Right atrium auricular region (tissue), 2 donors: ENCODE results near the gene PGAM2. TPM values are rescaled to one million over a fixed set of nuclear protein-coding genes. Genes with fewer than 3 reads are reported as not detected.

Experiments
- DNase-seq: peaks from one replicate; pipeline ENCODE4 v3.0.0-alpha.2; 2019; ENCODE audit warnings: low spot score
- H3K27ac ChIP-seq, 2 donors: fragments of 200-600 bp; sonication (generic); 1 replicate in 1 of 2; 2 replicates in 1 of 2; pipeline ENCODE4 v1.5.1; 2016 to 2019
- H3K27me3 ChIP-seq, 2 donors: fragments of 200-600 bp; sonication (generic); one replicate each; pipeline versions ENCODE4 v1.5.1 to v1.6.0; 2017 to 2019
- H3K36me3 ChIP-seq: fragments of 200-600 bp; sonication (generic); one replicate; pipeline ENCODE4 v1.5.1; 2016
- H3K4me1 ChIP-seq, 2 donors: fragments of 200-600 bp; sonication (generic); one replicate each; pipeline versions ENCODE4 v1.5.1 to v1.6.0; 2017 to 2019
- H3K4me3 ChIP-seq, 2 donors: fragments of 200-600 bp; sonication (generic); 1 replicate in 1 of 2; 2 replicates in 1 of 2; pipeline ENCODE4 v1.5.1; 2017 to 2019; ENCODE audit warnings: mild to moderate bottlenecking in 1 of 2, moderate library complexity in 1 of 2
- H3K9me3 ChIP-seq, 2 donors: fragments of 200-600 bp; sonication (generic); one replicate each; pipeline ENCODE4 v1.5.1; 2019
- total RNA-seq, 2 donors: library from RNA; depleted of rRNA; stranded (reverse); fragments of >200 nt; gene quantifications; one replicate each; pipeline ENCODE4 v1.1.0, GENCODE V29; 2016
- TF ChIP-seq, protein P1 (sequence below), 2 donors: fragments of 200-600 bp; sonication (generic); IDR thresholded peaks; one replicate each; pipeline ENCODE4 v1.5.1; 2019; ENCODE audit warnings: antibody characterized with exemption in 2 of 2

PGAM2 gene
- total RNA-seq, 2 donors from 2014 or later: 680 to 2,809 TPM

DNA sequence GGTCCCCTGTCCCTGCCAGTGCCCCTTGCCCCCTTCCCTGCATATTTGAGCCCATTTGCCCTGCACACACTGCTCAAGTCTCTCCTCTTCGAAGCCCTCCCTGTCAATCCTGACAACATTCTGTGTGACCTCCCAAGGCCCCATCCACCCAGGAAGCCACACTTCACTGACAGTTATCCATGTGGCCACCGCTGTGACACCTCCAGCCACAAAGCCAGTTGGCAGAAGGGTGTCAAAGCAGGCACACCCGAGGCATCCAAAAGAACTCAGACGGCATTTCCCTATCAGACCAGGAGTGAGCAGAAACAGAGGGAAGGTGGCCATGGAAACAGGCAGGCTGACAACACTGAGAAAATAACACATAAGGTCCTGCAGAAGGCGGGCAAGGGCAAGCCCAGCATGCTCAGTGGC lies 12.3 kb upstream of the PGAM2 start:
- DNase-seq: no peak
- H3K27me3 ChIP-seq: no peaks in the 10 kb centered on the region
- peaks cover 68% of the 10 kb centered on the region for H3K36me3 ChIP-seq
- H3K4me3 ChIP-seq: no peak overlapping the region
- peaks cover 0 to 87% of the 10 kb centered on the region in 2 donors for H3K4me1 ChIP-seq
- peak overlapping the region; percentile 92 to 93 for H3K27ac ChIP-seq
- TF ChIP-seq, protein P1, sequence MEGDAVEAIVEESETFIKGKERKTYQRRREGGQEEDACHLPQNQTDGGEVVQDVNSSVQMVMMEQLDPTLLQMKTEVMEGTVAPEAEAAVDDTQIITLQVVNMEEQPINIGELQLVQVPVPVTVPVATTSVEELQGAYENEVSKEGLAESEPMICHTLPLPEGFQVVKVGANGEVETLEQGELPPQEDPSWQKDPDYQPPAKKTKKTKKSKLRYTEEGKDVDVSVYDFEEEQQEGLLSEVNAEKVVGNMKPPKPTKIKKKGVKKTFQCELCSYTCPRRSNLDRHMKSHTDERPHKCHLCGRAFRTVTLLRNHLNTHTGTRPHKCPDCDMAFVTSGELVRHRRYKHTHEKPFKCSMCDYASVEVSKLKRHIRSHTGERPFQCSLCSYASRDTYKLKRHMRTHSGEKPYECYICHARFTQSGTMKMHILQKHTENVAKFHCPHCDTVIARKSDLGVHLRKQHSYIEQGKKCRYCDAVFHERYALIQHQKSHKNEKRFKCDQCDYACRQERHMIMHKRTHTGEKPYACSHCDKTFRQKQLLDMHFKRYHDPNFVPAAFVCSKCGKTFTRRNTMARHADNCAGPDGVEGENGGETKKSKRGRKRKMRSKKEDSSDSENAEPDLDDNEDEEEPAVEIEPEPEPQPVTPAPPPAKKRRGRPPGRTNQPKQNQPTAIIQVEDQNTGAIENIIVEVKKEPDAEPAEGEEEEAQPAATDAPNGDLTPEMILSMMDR (IDR thresholded peaks at IDR 0.05): no peak
- no peaks in the 10 kb centered on the region for H3K9me3 ChIP-seq

DNA sequence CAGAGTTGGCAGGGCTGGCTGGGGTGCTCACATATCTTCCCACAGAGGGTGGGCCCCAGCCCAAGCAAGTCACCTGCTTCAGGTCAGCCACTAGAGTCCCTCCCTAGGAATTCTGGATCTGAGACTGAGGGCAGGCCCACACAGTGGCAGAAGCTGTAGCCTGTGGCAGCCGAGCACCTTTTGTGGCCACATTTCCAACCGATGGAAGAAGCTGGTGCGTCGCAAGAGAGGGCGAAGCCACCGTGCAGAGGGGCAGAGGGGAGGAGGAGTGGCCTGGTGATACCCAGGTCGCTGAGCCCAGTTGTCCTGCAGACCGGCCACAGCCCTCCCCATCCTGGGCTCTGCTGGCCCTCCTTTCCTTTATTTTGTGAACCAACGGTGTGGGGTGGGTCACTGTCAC lies 11.7 kb upstream of the PGAM2 start:
- no peak for DNase-seq
- Histone ChIP-seq H3K27me3 (no peaks in the 10 kb centered on the region), H3K36me3 (peaks cover 70% of the 10 kb centered on the region), H3K4me3 (no peak overlapping the region), H3K27ac (peak overlapping the region; percentile 92 to 93), H3K9me3 (no peaks in the 10 kb centered on the region), H3K4me1 (peaks cover 0 to 94% of the 10 kb centered on the region in 2 donors)
- TF ChIP-seq, protein P1 (IDR thresholded peaks at IDR 0.05): no peak

DNA sequence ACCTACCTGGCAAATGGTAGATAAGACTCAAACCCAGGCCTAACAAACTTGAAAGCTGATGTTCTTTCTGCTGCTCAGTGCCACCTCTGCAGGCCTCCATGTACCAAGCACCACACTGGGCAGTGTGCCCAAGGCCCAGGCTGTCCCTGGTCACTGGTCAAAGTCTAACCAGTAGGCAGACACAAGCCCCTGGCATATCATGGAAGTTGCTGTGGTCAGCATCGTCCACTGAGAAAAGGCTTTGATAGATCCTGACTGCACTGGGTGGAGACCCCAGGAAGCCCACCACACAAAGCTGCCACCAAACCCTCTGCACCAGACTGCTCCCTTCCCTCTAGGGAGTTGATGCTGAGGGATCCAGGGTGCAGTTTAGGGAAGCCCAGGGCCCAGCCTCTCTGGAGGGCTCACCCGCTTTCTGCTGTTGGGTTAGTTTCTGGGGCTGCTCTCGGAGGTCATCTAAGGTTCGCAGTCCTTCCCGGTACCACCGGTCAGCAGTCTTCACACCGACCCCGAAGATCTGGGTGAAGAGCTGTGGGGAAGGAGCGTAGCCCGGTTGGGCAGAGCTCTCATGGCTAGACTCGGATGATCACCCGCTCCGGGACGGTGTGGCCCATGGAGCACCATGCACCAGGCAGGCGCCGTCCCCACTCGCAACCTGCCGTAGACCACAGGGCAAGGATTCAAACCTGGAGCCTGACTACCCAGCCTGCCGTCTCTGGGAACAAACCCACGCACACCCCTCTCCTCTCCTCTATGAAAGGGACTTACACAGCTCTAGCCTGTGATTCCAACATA lies 10.9 kb upstream of the PGAM2 start:
- Histone ChIP-seq H3K27me3 (no peaks in the 10 kb centered on the region), H3K4me1 (peaks cover 0 to 95% of the 10 kb centered on the region in 2 donors), H3K27ac (peak overlapping the region; percentile 92 to 93), H3K9me3 (no peaks in the 10 kb centered on the region), H3K4me3 (no peak overlapping the region), H3K36me3 (peaks cover 70% of the 10 kb centered on the region)
- TF ChIP-seq, protein P1 (IDR thresholded peaks at IDR 0.05): no peak
- DNase-seq: no peak

DNA sequence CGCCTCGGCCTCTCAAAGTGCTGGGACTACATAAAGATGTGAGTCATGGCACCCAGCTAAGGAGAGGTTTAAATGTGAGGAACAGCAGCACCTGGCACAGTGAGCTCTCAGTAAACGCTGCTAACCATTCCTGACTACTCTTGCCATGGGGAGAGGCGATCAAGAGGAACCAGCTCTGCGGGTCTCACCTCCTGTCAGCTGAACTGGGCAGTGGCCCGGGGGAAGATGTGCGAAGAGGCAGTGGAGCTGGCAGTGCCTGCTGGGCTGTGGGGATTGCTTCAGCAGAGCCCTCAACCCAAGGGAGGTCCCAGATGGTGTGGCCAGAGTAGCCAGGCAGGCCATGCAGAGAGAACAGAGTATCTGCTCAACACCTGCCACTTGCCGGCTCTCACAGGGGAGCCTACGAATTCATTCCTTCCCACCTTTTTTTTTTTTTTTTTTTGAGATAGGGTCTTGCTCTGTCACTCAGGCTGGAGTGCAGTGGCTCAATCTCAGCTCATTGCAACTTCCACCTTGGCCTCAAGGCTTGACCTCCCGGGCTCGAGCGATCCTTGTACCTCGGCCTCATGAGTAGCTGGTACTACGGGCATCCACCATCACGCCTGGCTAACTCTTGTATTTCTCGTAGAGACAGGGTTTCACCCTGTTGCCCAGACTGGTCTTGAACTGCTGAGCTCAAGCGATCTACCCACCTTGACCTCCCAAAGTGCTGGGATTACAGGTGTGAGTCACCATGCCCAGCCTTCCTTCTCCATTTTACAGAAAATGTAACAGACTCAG lies 10.1 kb upstream of the PGAM2 start:
- TF ChIP-seq, protein P1 (IDR thresholded peaks at IDR 0.05): no peak
- Histone ChIP-seq H3K4me3 (no peak overlapping the region), H3K36me3 (peaks cover 69% of the 10 kb centered on the region), H3K9me3 (no peaks in the 10 kb centered on the region), H3K4me1 (peaks cover 0 to 89% of the 10 kb centered on the region in 2 donors), H3K27me3 (no peaks in the 10 kb centered on the region), H3K27ac (peak overlapping the region; percentile 92 to 93)
- no peak for DNase-seq

DNA sequence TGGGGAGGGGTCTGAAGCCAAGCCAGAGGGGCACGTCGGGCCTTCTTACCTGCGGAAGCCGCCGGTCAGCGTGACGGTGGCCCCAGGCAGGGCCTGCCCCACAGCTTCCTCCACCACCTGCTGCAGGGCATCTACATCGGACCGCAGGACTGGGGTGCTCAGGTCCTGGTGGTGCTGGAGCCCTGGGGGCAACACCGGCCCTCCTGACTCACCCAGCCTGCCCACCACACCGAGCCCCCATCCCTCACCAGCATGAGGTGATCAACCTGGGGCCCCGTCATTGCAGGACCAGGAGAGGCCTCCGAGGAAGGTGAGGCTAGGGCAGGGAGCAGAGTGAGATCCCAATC lies 9.0 kb upstream of the PGAM2 start:
- TF ChIP-seq, protein P1 (IDR thresholded peaks at IDR 0.05): no peak
- H3K4me1 ChIP-seq: peaks cover 0 to 77% of the 10 kb centered on the region in 2 donors
- H3K27ac ChIP-seq: peak overlapping the region; percentile 92 to 93
- H3K27me3 ChIP-seq: no peaks in the 10 kb centered on the region
- no peaks in the 10 kb centered on the region for H3K9me3 ChIP-seq
- DNase-seq: no peak
- H3K4me3 ChIP-seq: peak overlapping the region in 1 of 2 donors; percentile 9
- H3K36me3 ChIP-seq: peaks cover 58% of the 10 kb centered on the region
